Calu3 (cell line): ENCODE results near the gene PRSS1. TPM values are rescaled to one million over a fixed set of nuclear protein-coding genes. Genes with fewer than 3 reads are reported as not detected.
"Not testable (repeated sequence)": the region's sequence is repeated elsewhere in the genome, so short reads cannot be mapped to it uniquely, and the experiment has no call there.

Source experiments
- BruUV-seq: library from RNA; stranded (reverse); fragments of 400-500 nt; replicated peaks from 2 replicates; lab custom pipeline; 2021; lab: Mats Ljungman, UMichigan
- CTCF ChIA-PET: fragments of 300-600 bp; sonication (Branson Sonifier 250); formaldehyde crosslinking; loops from one replicate; lab custom pipeline; 2022; ENCODE audit warnings: antibody characterized with exemption; lab: Charles Lee
- DNase-seq: peaks from one replicate; pipeline ENCODE4 v3.0.0; 2022
- H3K27ac Mint-ChIP-seq: one replicate; pipeline ENCODE4 v1.8.0; 2022; ENCODE audit warnings: mixed read lengths; ENCODE audit not compliant: unreplicated experiment
- H3K27me3 Mint-ChIP-seq: one replicate; pipeline ENCODE4 v1.8.0; 2022; ENCODE audit warnings: mixed read lengths; ENCODE audit not compliant: unreplicated experiment
- H3K36me3 Mint-ChIP-seq: one replicate; pipeline ENCODE4 v1.8.0; 2022; ENCODE audit warnings: mild to moderate bottlenecking, moderate library complexity, mixed read lengths; ENCODE audit not compliant: insufficient read depth, unreplicated experiment
- H3K4me1 Mint-ChIP-seq: one replicate; pipeline ENCODE4 v1.8.0; 2022; ENCODE audit warnings: mild to moderate bottlenecking, low read depth, mixed read lengths; ENCODE audit not compliant: unreplicated experiment
- H3K4me3 Mint-ChIP-seq: one replicate; pipeline ENCODE4 v1.8.0; 2022; ENCODE audit warnings: mild to moderate bottlenecking, low read depth, moderate library complexity, mixed read lengths; ENCODE audit not compliant: unreplicated experiment
- H3K9me3 Mint-ChIP-seq: one replicate; pipeline ENCODE4 v1.8.0; 2022; ENCODE audit warnings: low read depth, mixed read lengths; ENCODE audit not compliant: unreplicated experiment
- intact Hi-C: fragments of 100-400 bp; cut with micrococcal nuclease; formaldehyde crosslinking; loops from one replicate; pipeline ENCODE4 v1.10.0; 2022; ENCODE audit not compliant: unreplicated experiment
- total RNA-seq: library from RNA; stranded (reverse); gene quantifications from 2 replicates; pipeline ENCODE4 v1.2.3, GENCODE V29; 2022
- TF ChIP-seq, protein P1 (sequence below): fragments of 200-600 bp; IDR thresholded peaks from one replicate; pipeline ENCODE4 v1.8.0; 2022; ENCODE audit warnings: antibody characterized with exemption; ENCODE audit not compliant: unreplicated experiment

PRSS1 gene
- total RNA-seq, 1 experiment from 2014 or later: 16.8 TPM

DNA sequence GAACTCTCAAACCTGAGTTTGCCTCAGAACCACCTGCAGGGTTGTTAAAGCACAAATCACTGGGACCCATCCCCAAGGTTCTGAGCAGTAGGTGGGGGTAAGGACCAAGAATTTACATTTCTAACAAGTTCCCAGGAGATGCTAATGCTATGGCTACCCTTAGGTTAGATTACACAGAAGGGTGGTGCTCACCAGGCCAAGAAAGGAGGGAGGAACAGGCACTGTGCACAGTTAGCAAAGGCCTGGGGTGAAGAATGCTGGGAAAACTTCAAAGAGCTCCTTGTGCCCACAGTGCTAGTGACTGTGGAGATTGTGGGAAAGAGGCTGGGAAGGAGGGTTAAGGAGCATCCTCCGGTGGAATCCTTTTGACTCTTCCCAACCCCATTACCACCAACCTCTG lies 12.8 kb downstream of the PRSS1 start:
- TF ChIP-seq, protein P1, sequence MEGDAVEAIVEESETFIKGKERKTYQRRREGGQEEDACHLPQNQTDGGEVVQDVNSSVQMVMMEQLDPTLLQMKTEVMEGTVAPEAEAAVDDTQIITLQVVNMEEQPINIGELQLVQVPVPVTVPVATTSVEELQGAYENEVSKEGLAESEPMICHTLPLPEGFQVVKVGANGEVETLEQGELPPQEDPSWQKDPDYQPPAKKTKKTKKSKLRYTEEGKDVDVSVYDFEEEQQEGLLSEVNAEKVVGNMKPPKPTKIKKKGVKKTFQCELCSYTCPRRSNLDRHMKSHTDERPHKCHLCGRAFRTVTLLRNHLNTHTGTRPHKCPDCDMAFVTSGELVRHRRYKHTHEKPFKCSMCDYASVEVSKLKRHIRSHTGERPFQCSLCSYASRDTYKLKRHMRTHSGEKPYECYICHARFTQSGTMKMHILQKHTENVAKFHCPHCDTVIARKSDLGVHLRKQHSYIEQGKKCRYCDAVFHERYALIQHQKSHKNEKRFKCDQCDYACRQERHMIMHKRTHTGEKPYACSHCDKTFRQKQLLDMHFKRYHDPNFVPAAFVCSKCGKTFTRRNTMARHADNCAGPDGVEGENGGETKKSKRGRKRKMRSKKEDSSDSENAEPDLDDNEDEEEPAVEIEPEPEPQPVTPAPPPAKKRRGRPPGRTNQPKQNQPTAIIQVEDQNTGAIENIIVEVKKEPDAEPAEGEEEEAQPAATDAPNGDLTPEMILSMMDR: no peak
- no peak for DNase-seq
- peaks cover 6% of the 10 kb centered on the region for H3K36me3 Mint-ChIP-seq
- H3K27me3 Mint-ChIP-seq: peaks cover 76% of the 10 kb centered on the region
- H3K4me1 Mint-ChIP-seq: peaks cover 24% of the 10 kb centered on the region
- no peaks in the 10 kb centered on the region for H3K9me3 Mint-ChIP-seq
- no TSS peak for BruUV-seq
- no peak overlapping the region for H3K27ac Mint-ChIP-seq
- intact Hi-C loops: no loop called here
- CTCF ChIA-PET: no interaction called here
- no peak overlapping the region for H3K4me3 Mint-ChIP-seq

DNA sequence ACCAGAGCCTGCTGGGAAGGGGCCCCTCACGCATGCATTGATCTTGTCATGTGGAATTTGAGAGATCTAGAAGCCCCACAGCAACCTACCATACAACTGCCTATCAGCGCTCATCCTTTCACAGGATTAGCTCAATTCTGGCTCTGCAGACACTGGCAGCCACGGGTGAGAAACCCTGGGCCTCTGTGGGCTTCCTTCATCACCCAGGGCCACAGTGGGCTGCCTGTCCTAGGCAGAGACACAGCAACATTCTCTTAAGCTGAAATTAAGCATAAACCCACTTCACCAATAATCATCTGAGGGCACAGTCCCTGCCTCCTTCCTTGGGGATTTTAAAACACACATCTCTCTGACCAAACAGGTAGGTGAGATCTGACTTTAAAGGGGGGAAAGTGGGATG lies 18.2 kb downstream of the PRSS1 start:
- H3K4me3 Mint-ChIP-seq: no peak overlapping the region
- H3K4me1 Mint-ChIP-seq: peaks cover 13% of the 10 kb centered on the region
- TF ChIP-seq, protein P1: no peak
- DNase-seq: no peak
- peaks cover 80% of the 10 kb centered on the region for H3K27me3 Mint-ChIP-seq
- H3K36me3 Mint-ChIP-seq: no peaks in the 10 kb centered on the region
- no peak overlapping the region for H3K27ac Mint-ChIP-seq
- no peaks in the 10 kb centered on the region for H3K9me3 Mint-ChIP-seq
- no TSS peak for BruUV-seq
- CTCF ChIA-PET: no interaction called here
- intact Hi-C loops: no loop called here

DNA sequence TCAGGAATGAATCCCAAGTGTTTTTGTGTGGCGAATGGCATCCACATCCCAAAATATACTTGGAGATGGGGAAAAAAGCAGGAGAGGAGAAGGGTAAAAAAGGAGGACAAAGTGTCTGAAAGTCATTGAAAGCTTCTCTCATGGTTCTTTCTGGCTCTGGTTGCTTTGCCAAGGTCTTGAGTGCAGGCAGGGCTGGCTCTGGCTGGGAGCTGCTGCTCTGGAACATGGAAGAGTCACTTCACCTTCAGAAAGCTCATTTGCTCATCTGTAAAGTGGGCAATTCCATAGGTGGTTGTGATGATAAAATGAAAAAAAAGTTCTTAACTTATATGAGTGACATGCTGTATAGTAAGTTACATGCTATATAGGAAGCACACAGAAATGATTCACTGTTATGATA lies 18.6 kb downstream of the PRSS1 start:
- DNase-seq: no peak
- no peak overlapping the region for H3K27ac Mint-ChIP-seq
- peaks cover 80% of the 10 kb centered on the region for H3K27me3 Mint-ChIP-seq
- peaks cover 13% of the 10 kb centered on the region for H3K4me1 Mint-ChIP-seq
- no peak overlapping the region for H3K4me3 Mint-ChIP-seq
- no peaks in the 10 kb centered on the region for H3K9me3 Mint-ChIP-seq
- no TSS peak for BruUV-seq
- intact Hi-C loops: loop anchor here (1.0 kb wide), 2 partner anchors 9 to 27 kb away; no protein-coding TSS in a partner anchor
- TF ChIP-seq, protein P1: no peak
- CTCF ChIA-PET: no interaction called here
- H3K36me3 Mint-ChIP-seq: no peaks in the 10 kb centered on the region

DNA sequence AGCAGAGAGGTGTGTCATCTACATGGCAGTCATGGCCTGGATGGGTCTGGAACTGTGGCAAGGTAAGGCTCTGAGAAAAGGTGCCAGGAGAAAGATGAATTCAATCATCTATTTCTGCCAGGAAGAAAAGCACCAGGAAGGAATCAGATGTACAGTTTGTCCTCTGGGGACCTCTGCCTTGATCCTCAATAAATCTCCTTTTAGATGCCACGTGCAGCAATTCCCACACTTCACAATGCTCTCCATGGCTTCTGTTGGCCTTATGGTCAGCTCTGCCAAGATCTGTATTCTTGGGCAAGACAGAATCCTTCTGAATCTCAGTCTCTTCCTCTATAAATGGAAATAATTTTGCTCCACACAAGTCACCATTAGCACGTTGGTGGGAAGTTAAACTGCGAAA lies 19.6 kb downstream of the PRSS1 start:
- H3K4me1 Mint-ChIP-seq: peaks cover 13% of the 10 kb centered on the region
- BruUV-seq, H3K36me3 Mint-ChIP-seq, H3K9me3 Mint-ChIP-seq, CTCF ChIA-PET, H3K4me3 Mint-ChIP-seq, H3K27ac Mint-ChIP-seq, DNase-seq: not testable (repeated sequence)
- intact Hi-C loops: loop anchor here (1.0 kb wide), 2 partner anchors 8 to 26 kb away; no protein-coding TSS in a partner anchor
- peaks cover 80% of the 10 kb centered on the region for H3K27me3 Mint-ChIP-seq

DNA sequence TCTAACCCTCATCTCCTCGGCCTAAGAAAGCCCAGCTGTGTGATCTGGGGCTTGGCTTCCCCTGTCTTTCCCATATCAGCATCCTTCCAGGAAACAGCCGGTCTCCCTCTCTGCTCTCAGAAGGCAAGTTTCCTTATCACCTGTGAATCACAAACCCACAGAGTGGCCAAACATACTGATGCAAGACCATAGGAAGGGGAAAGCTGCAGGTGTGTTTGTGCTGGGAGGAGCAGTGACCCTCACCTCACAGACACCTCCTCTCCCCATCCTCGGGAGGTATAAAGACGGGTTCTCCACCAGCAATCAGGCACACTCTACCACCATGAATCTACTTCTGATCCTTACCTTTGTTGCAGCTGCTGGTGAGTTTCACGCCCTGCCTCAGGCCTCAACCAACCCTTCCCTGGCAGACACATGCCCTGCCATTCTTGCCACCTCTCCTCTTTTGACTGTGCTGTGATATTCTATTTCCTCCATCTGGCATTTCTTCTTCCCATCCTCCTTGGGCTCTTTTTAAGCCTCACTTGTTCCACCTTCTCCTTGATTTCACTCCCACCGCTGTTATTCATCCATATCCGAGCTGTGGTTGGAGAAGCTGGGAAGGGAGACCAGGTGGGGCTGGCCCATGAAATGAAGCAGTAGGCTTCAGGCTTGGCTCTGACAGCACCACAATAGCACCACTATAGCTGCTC lies 21.5 kb downstream of the PRSS1 start, which contains the start of gene PRSS2:
Gene PRSS2 (plus strand): TSS at position 310 of the 692 bp plus-strand sequence. CDS start 13 bp downstream, at position 323.
- intact Hi-C loops: no loop called here
- no peak within 1 kb of the TSS for H3K4me3 Mint-ChIP-seq
- no TSS peak for BruUV-seq
- no peaks in the 10 kb centered on the region for H3K36me3 Mint-ChIP-seq
- DNase-seq: peak; percentile 17
- peak within 1 kb of the TSS; percentile 1 for H3K27ac Mint-ChIP-seq
- peaks cover 87% of the 10 kb centered on the region for H3K27me3 Mint-ChIP-seq
- CTCF ChIA-PET: interaction anchor here (1.2 to 1.6 kb wide), 2 partner anchors 12 to 59 kb away, joined by 3 to 8 read pairs; no protein-coding TSS in a partner anchor
- H3K4me1 Mint-ChIP-seq: peaks cover 22% of the 10 kb centered on the region
- TF ChIP-seq, protein P1: no peak
- H3K9me3 Mint-ChIP-seq: no peaks in the 10 kb centered on the region
